HCT116 (cell line): ENCODE data around the gene WDR43. TPM values are rescaled to one million over a fixed set of nuclear protein-coding genes. Genes with fewer than 3 reads are reported as not detected.

Experiments used
- ATAC-seq: fragments of 200-7000 bp; cut with Tn5 transposase; 2 replicates; pipeline ENCODE4 v1.9.1; 2020; ENCODE audit warnings: mild to moderate bottlenecking, moderate library complexity
- BruUV-seq: library from RNA; stranded (reverse); fragments of 400-500 nt; replicated peaks from 2 replicates; lab custom pipeline; 2021; lab: Mats Ljungman, UMichigan
- CTCF ChIA-PET: fragments of 300-600 bp; sonication (Branson Sonifier 250); formaldehyde crosslinking; loops from one replicate; lab custom pipeline; 2021; ENCODE audit warnings: antibody characterized with exemption; lab: Charles Lee
- POLR2A ChIA-PET: fragments of 300-600, 350-600 bp; sonication (Branson Sonifier 250); formaldehyde crosslinking; loops from one replicate; lab custom pipeline; 2021; ENCODE audit warnings: antibody characterized with exemption; lab: Charles Lee
- RAD21 ChIA-PET, 2 experiments: fragments of 300-600 bp; sonication (Branson Sonifier 250); formaldehyde crosslinking; loops; one replicate each; lab custom pipeline; 2023; ENCODE audit warnings: low total read pairs in 2 of 2; ENCODE audit not compliant: uncharacterized antibody in 2 of 2, unreplicated experiment in 2 of 2, low non-redundant PET in 1 of 2; lab: Charles Lee
- DNase-seq: peaks from one replicate; pipeline ENCODE4 v3.0.0-alpha.2; 2010; ENCODE audit warnings: low read depth, low spot score
- H2AFZ ChIP-seq: fragments of 200-600 bp; shearing (Covaris generic), sonication (generic); 2 replicates; pipeline ENCODE4 v1.6.1; 2017; ENCODE audit warnings: low read depth, mixed run types, mixed read lengths, antibody characterized with exemption, low read length; ENCODE audit not compliant: poor library complexity, severe bottlenecking
- H3K27ac ChIP-seq: 2 replicates; pipeline ENCODE4 v1.5.1; 2012; ENCODE audit warnings: low read depth, low read length
- H3K27me3 ChIP-seq: fragments of 200-600 bp; sonication (generic); 2 replicates; pipeline ENCODE4 v1.6.1; 2016; ENCODE audit warnings: mixed run types, low read length, mixed read lengths; ENCODE audit not compliant: insufficient read depth
- H3K36me3 ChIP-seq, 2 experiments: fragments of 200-500 bp in 1 of 2; fragments of 200-600 bp in 1 of 2; sonication (Bioruptor generic) in 1 of 2; sonication (generic) in 1 of 2; 2 replicates each; pipeline versions ENCODE4 v1.5.1 to v1.6.1; 2014 to 2016; ENCODE audit warnings: low read length in 2 of 2, inconsistent platforms in 1 of 2, mixed read lengths in 1 of 2, mixed run types in 1 of 2; ENCODE audit not compliant: insufficient read depth in 2 of 2, control insufficient read depth in 1 of 2
- H3K4me1 ChIP-seq, 2 experiments: fragments of 200-600 bp in 1 of 2; sonication (generic) in 1 of 2; 2 replicates each; pipeline versions ENCODE4 v1.5.1 to v1.6.1; 2012 to 2017; ENCODE audit warnings: low read length in 2 of 2, inconsistent platforms in 1 of 2, mild to moderate bottlenecking in 1 of 2, mixed read lengths in 1 of 2, mixed run types in 1 of 2, moderate library complexity in 1 of 2; ENCODE audit not compliant: insufficient read depth in 2 of 2, control insufficient read depth in 1 of 2
- H3K4me2 ChIP-seq: fragments of 200-600 bp; sonication (generic); 2 replicates; pipeline ENCODE4 v1.6.1; 2017; ENCODE audit warnings: mixed run types, low read length, mixed read lengths
- H3K4me3 ChIP-seq, 2 experiments: fragments of 200-600 bp in 1 of 2; sonication (generic) in 1 of 2; replicated peaks in 1 of 2; 2 replicates each; pipeline ENCODE4 v1.5.1; 2011 to 2016; ENCODE audit warnings: low read length in 2 of 2, control low read depth in 1 of 2, low read depth in 1 of 2, mild to moderate bottlenecking in 1 of 2, mixed read lengths in 1 of 2, mixed run types in 1 of 2
- H3K79me2 ChIP-seq: fragments of 200-600 bp; sonication (generic); 2 replicates; pipeline ENCODE4 v1.6.1; 2017; ENCODE audit warnings: mild to moderate bottlenecking, mixed run types, low read length, moderate library complexity, mixed read lengths; ENCODE audit not compliant: insufficient read depth
- H3K9ac ChIP-seq: fragments of 200-600 bp; sonication (generic); 2 replicates; pipeline ENCODE4 v1.6.1; 2016; ENCODE audit warnings: low read length, mixed read lengths
- H3K9me2 ChIP-seq: fragments of 200-600 bp; sonication (generic), shearing (Covaris generic); 2 replicates; pipeline ENCODE4 v1.6.1; 2017; ENCODE audit warnings: mixed run types, mild to moderate bottlenecking, moderate library complexity; ENCODE audit not compliant: insufficient read depth
- H3K9me3 ChIP-seq, 2 experiments: fragments of 200-500 bp in 1 of 2; fragments of 200-600 bp in 1 of 2; sonication (Bioruptor generic) in 1 of 2; sonication (generic) in 1 of 2; 2 replicates each; pipeline ENCODE4 v1.6.1; 2014 to 2017; ENCODE audit warnings: low read length in 2 of 2, mixed read lengths in 2 of 2, inconsistent platforms in 1 of 2, low read depth in 1 of 2, mild to moderate bottlenecking in 1 of 2, mixed run types in 1 of 2, moderate library complexity in 1 of 2; ENCODE audit not compliant: control insufficient read depth in 1 of 2, insufficient read depth in 1 of 2
- H4K20me1 ChIP-seq: fragments of 200-600 bp; sonication (generic), shearing (Covaris generic); 2 replicates; pipeline ENCODE4 v1.6.1; 2017; ENCODE audit warnings: mixed run types, mild to moderate bottlenecking, moderate library complexity; ENCODE audit not compliant: insufficient read depth
- CTCF ChIP-seq, 3 experiments: fragments of 200-600 bp in 1 of 3; sonication (generic) in 1 of 3; IDR thresholded peaks in 2 of 3; conservative IDR thresholded peaks in 1 of 3; 2 replicates each; pipeline ENCODE4 v1.5.1; 2012 to 2017; ENCODE audit warnings: low read depth in 2 of 3, low read length in 2 of 3, antibody characterized with exemption in 1 of 3, borderline replicate concordance in 1 of 3, control low read depth in 1 of 3, mild to moderate bottlenecking in 1 of 3, mixed read lengths in 1 of 3, mixed run types in 1 of 3, moderate library complexity in 1 of 3; ENCODE audit not compliant: insufficient read depth in 1 of 3
- EGR1 ChIP-seq: IDR thresholded peaks from 2 replicates; pipeline ENCODE4 v1.6.1; 2012; ENCODE audit warnings: low read depth
- EZH2 ChIP-seq: fragments of 200-600 bp; sonication (generic); IDR thresholded peaks from 2 replicates; pipeline ENCODE4 v1.6.1; 2017; ENCODE audit warnings: antibody characterized with exemption, mixed run types
- EZH2phosphoT487 ChIP-seq: fragments of 200-600 bp; IDR thresholded peaks from 2 replicates; pipeline ENCODE4 v1.6.1; 2018; ENCODE audit warnings: antibody characterized with exemption, borderline replicate concordance
- JUND ChIP-seq: IDR thresholded peaks from 2 replicates; pipeline ENCODE4 v1.6.1; 2012
- RAD21 ChIP-seq: IDR thresholded peaks from 2 replicates; pipeline ENCODE4 v1.6.1; 2012; ENCODE audit warnings: low read depth, mild to moderate bottlenecking
- REST ChIP-seq: IDR thresholded peaks from 2 replicates; pipeline ENCODE4 v1.6.1; 2012; ENCODE audit warnings: low read depth
- SIN3A ChIP-seq: IDR thresholded peaks from 2 replicates; pipeline ENCODE4 v1.6.1; 2012; ENCODE audit warnings: low read depth
- SRF ChIP-seq: IDR thresholded peaks from 2 replicates; pipeline ENCODE4 v1.6.1; 2012; ENCODE audit warnings: low read depth
- YY1 ChIP-seq: IDR thresholded peaks from 2 replicates; pipeline ENCODE4 v1.6.1; 2011; ENCODE audit warnings: low read length, low read depth, moderate library complexity, mild to moderate bottlenecking; ENCODE audit not compliant: insufficient replicate concordance; ENCODE audit errors: extremely low read depth
- ZBTB33 ChIP-seq: IDR thresholded peaks from 2 replicates; pipeline ENCODE4 v1.6.1; 2011; ENCODE audit warnings: mild to moderate bottlenecking, low read length, moderate library complexity; ENCODE audit not compliant: insufficient replicate concordance; ENCODE audit errors: extremely low read depth
- intact Hi-C: fragments of 100-400 bp; cut with micrococcal nuclease; formaldehyde crosslinking; loops from 2 replicates; pipeline ENCODE4 v1.10.0; 2022
- total RNA-seq: library from RNA; stranded (reverse); gene quantifications from one replicate; pipeline ENCODE4 v1.2.1, GENCODE V29; 2021; ENCODE audit not compliant: unreplicated experiment

The WDR43 gene
- total RNA-seq, 1 experiment from 2014 or later, result 119 TPM

- TF ChIP-seq YY1 (no peak), RAD21 (no peak), SRF (no peak), EZH2phosphoT487 (no peak), REST (no peak), JUND (no peak), SIN3A (no peak), ZBTB33 (no peak), CTCF (IDR thresholded peaks at IDR 0.05 in 2 of 3, conservative IDR thresholded peaks at IDR 0.05 in 1 of 3; ENCODE audit: borderline replicate concordance in 1 of 3, insufficient read depth in 1 of 3, low read depth in 2 of 3, low read length in 2 of 3) (no peak), EGR1 (no peak), EZH2 (no peak)
- Histone ChIP-seq H3K9me2 (no peaks in the 10 kb centered on the region), H3K4me2 (no peak overlapping the region), H3K4me3 (no peak overlapping the region), H3K4me1 (peaks cover 0 to 12% of the 10 kb centered on the region in 2 experiments; a peak in 1 of 4 replicates), H4K20me1 (no peaks in the 10 kb centered on the region), H3K36me3 (no peaks in the 10 kb centered on the region), H3K79me2 (no peaks in the 10 kb centered on the region), H3K9me3 (no peaks in the 10 kb centered on the region; a peak in 1 of 4 replicates), H3K9ac (no peak overlapping the region), H2AFZ (no peak overlapping the region), H3K27ac (no peak overlapping the region), H3K27me3 (no peaks in the 10 kb centered on the region)
- no TSS peak for BruUV-seq
- POLR2A ChIA-PET, result no interaction called here
- no peak for ATAC-seq
- CTCF ChIA-PET, result no interaction called here
- intact Hi-C loops, result no loop called here
- RAD21 ChIA-PET, result no interaction called here
- no peak for DNase-seq
Measured at GRCh38 chr2:28975671-28976070, 81.2 kb downstream of the WDR43 start.
